PC-3 (cell line): ENCODE results near the gene GGNBP2.

ENCODE experiments used
- CTCF ChIP-seq: fragments of 300-600 bp; sonication (generic); conservative IDR thresholded peaks from 2 replicates; pipeline ENCODE4 v1.5.1; 2017; ENCODE audit warnings: antibody characterized with exemption, low read depth, mild to moderate bottlenecking, low read length
- EZH2 ChIP-seq: fragments of 300-600 bp; sonication (generic); IDR thresholded peaks from one replicate; pipeline ENCODE4 v1.6.1; 2017; ENCODE audit warnings: antibody characterized with exemption, mild to moderate bottlenecking, low read length; ENCODE audit not compliant: unreplicated experiment

- no peak for TF ChIP-seq CTCF
- no peak for TF ChIP-seq EZH2
Measured at GRCh38 chr17:36614933-36615332, 70.2 kb downstream of the GGNBP2 start.
